Type B pancreatic cell (in vitro differentiated cells): Measurements from ENCODE around the gene FBP1. TPM values are rescaled to one million over a fixed set of nuclear protein-coding genes. Genes with fewer than 3 reads are reported as not detected.

Source experiments
- DNase-seq: peaks from one replicate; pipeline ENCODE4 v3.0.0; 2021; ENCODE audit warnings: mixed read lengths; ENCODE audit not compliant: unreplicated experiment; ENCODE audit errors: extremely low spot score
- H3K27ac Mint-ChIP-seq: 2 replicates; pipeline ENCODE4 v1.8.0; 2021; ENCODE audit warnings: mild to moderate bottlenecking, mixed read lengths
- H3K27me3 Mint-ChIP-seq: 2 replicates; pipeline ENCODE4 v1.8.0; 2021; ENCODE audit warnings: mixed read lengths
- H3K36me3 Mint-ChIP-seq: 2 replicates; pipeline ENCODE4 v1.8.0; 2021; ENCODE audit warnings: mixed read lengths
- H3K4me1 Mint-ChIP-seq: one replicate; pipeline ENCODE4 v1.8.0; 2021; ENCODE audit warnings: mixed read lengths; ENCODE audit not compliant: unreplicated experiment
- H3K4me3 Mint-ChIP-seq: 2 replicates; pipeline ENCODE4 v1.8.0; 2021; ENCODE audit warnings: mild to moderate bottlenecking, mixed read lengths
- H3K9me3 Mint-ChIP-seq: 2 replicates; pipeline ENCODE4 v1.8.0; 2021; ENCODE audit warnings: mixed read lengths
- CTCF ChIP-seq: fragments of 200-600 bp; sonication (generic); conservative IDR thresholded peaks from 2 replicates; pipeline ENCODE4 v1.5.0; 2021; ENCODE audit warnings: antibody characterized with exemption, mild to moderate bottlenecking
- long read RNA-seq: library from polyadenylated mRNA; unstranded; transcript quantifications from one replicate; pipeline ENCODE4 v2.0.0, GENCODE V29; 2020
- total RNA-seq: library from RNA; stranded (reverse); gene quantifications from 2 replicates; pipeline ENCODE4 v1.2.1, GENCODE V29; 2021; ENCODE audit warnings: low replicate concordance

Gene FBP1
- 25.9 and 35.9 TPM in 2 replicates for total RNA-seq
- long read RNA-seq, transcript FBP1-201 (7 exons, 1,462 nt): major isoform, 97 of 111 reads
- long read RNA-seq, partial matches to known transcripts: 2 of 111 reads
- long read RNA-seq, other reads (novel, unspliced or antisense): 10 of 111 reads

- no peak for DNase-seq
- H3K27ac Mint-ChIP-seq: peak within 1 kb of the TSS; percentile 67
- H3K27me3 Mint-ChIP-seq: peaks cover 48% of the 10 kb centered on the region
- no peaks in the 10 kb centered on the region for H3K9me3 Mint-ChIP-seq
- H3K4me1 Mint-ChIP-seq: no peaks in the 10 kb centered on the region
- TF ChIP-seq CTCF: no peak
- H3K4me3 Mint-ChIP-seq: peak within 1 kb of the TSS; percentile 90
- no peaks in the 10 kb centered on the region for H3K36me3 Mint-ChIP-seq
Observed at GRCh38 chr9:94639061-94639998, at the start of gene FBP1. FBP1 (minus strand) TSS chr9:94639518; CDS start chr9:94639310, 208 bp downstream.

- no peak overlapping the region for H3K4me3 Mint-ChIP-seq
- TF ChIP-seq CTCF: no peak
- H3K27me3 Mint-ChIP-seq: no peaks in the 10 kb centered on the region
- H3K4me1 Mint-ChIP-seq: peaks cover 9% of the 10 kb centered on the region
- no peaks in the 10 kb centered on the region for H3K9me3 Mint-ChIP-seq
- no peaks in the 10 kb centered on the region for H3K36me3 Mint-ChIP-seq
- no peak for DNase-seq
- no peak overlapping the region for H3K27ac Mint-ChIP-seq
Observed at GRCh38 chr9:94687451-94687850, 48.1 kb upstream of the FBP1 start.

GRCh38 chr9:94685359-94685758, 46.0 kb upstream of the FBP1 start:
- Mint-ChIP-seq H3K4me1 (peaks cover 18% of the 10 kb centered on the region), H3K27ac (no peak overlapping the region), H3K4me3 (no peak overlapping the region), H3K27me3 (no peaks in the 10 kb centered on the region), H3K36me3 (no peaks in the 10 kb centered on the region), H3K9me3 (no peaks in the 10 kb centered on the region)
- DNase-seq: no peak
- TF ChIP-seq CTCF: no peak

- Mint-ChIP-seq H3K27ac (peak overlapping the region; percentile 3), H3K9me3 (no peaks in the 10 kb centered on the region), H3K27me3 (no peaks in the 10 kb centered on the region), H3K4me1 (peaks cover 25% of the 10 kb centered on the region), H3K36me3 (no peaks in the 10 kb centered on the region), H3K4me3 (no peak overlapping the region)
- TF ChIP-seq CTCF: peak; percentile 86
- peak; percentile 75 for DNase-seq
Observed at GRCh38 chr9:94681508-94681907, 42.2 kb upstream of the FBP1 start.

GRCh38 chr9:94680621-94681020, 41.3 kb upstream of the FBP1 start:
- H3K27ac Mint-ChIP-seq: no peak overlapping the region
- no peaks in the 10 kb centered on the region for H3K27me3 Mint-ChIP-seq
- no peak for TF ChIP-seq CTCF
- peaks cover 21% of the 10 kb centered on the region for H3K4me1 Mint-ChIP-seq
- no peak overlapping the region for H3K4me3 Mint-ChIP-seq
- H3K9me3 Mint-ChIP-seq: no peaks in the 10 kb centered on the region
- no peak for DNase-seq
- H3K36me3 Mint-ChIP-seq: no peaks in the 10 kb centered on the region
